ENCODE measurements around the gene USP34.
A peak's percentile ranks its signal among the peaks of the same experiment; 100 is the strongest.
"Not testable (repeated sequence)": the region's sequence is repeated elsewhere in the genome, so short reads cannot be mapped to it uniquely, and the experiment has no call there.

USP34 gene

GRCh38 chr2:61151436-61151835, 319.5 kb downstream of the USP34 start:
- no peak for DNase-seq (ENCODE audit: low spot score)

GRCh38 chr2:61149074-61149473, 321.8 kb downstream of the USP34 start:
- no peak for DNase-seq (ENCODE audit: low spot score)

- not testable (repeated sequence) for DNase-seq (ENCODE audit: low spot score)
These were observed 322.8 kb downstream of the USP34 start for GRCh38 chr2:61148091-61148490.

- no peak for DNase-seq (ENCODE audit: low spot score)
These were observed 324.9 kb downstream of the USP34 start for GRCh38 chr2:61145990-61146389.

GRCh38 chr2:61144697-61145268, 326.1 kb downstream of the USP34 start:
- peak; percentile 100 for DNase-seq (ENCODE audit: low spot score)

GRCh38 chr2:61141151-61141550, 329.7 kb downstream of the USP34 start:
- DNase-seq (ENCODE audit: low spot score), result no peak

GRCh38 chr2:61138859-61139258, 332.0 kb downstream of the USP34 start:
- DNase-seq (ENCODE audit: low spot score), result no peak

Measured in AG20443 (cell line).